Stimulated activated CD4-positive, alpha-beta T cell treated with anti-CD3 and anti-CD28 coated beads, Interleukin-2, amount 100 ng/mL, for 4 hours (primary cell): Measurements from ENCODE around the gene NKX2-3.
A peak's percentile ranks its signal among the peaks of the same experiment; 100 is the strongest.

Experiments used
- DNase-seq: peaks from one replicate; pipeline ENCODE4 v3.0.0-alpha.2; 2020; ENCODE audit warnings: low read depth

The NKX2-3 gene

GRCh38 chr10:99526861-99527504 lies 5.8 kb upstream of the NKX2-3 start:
- DNase-seq = no peak

GRCh38 chr10:99527526-99528493 lies 4.9 kb upstream of the NKX2-3 start:
- no peak for DNase-seq

- no peak for DNase-seq
Observed at GRCh38 chr10:99528494-99529441, 4.0 kb upstream of the NKX2-3 start.

- DNase-seq = no peak
Observed at GRCh38 chr10:99529591-99530107, 3.1 kb upstream of the NKX2-3 start.

GRCh38 chr10:99530108-99531025 lies 2.4 kb upstream of the NKX2-3 start:
- DNase-seq = no peak

- no peak for DNase-seq
Observed at GRCh38 chr10:99531026-99531695, 1.6 kb upstream of the NKX2-3 start.

GRCh38 chr10:99531696-99532593 lies 797 bp upstream of the NKX2-3 start:
- DNase-seq = no peak

- no peak for DNase-seq
Observed at GRCh38 chr10:99533496-99534449, 1.0 kb downstream of the NKX2-3 start.

GRCh38 chr10:99534450-99534938 lies 1.8 kb downstream of the NKX2-3 start:
- no peak for DNase-seq

GRCh38 chr10:99534939-99535763 lies 2.4 kb downstream of the NKX2-3 start:
- peak; percentile 30 for DNase-seq

GRCh38 chr10:99535764-99536337 lies 3.1 kb downstream of the NKX2-3 start:
- DNase-seq = no peak

- DNase-seq = no peak
Observed at GRCh38 chr10:99536338-99537085, 3.8 kb downstream of the NKX2-3 start.

- DNase-seq = no peak
Observed at GRCh38 chr10:99537086-99537988, 4.6 kb downstream of the NKX2-3 start.

- no peak for DNase-seq
Observed at GRCh38 chr10:99537989-99538917, 5.5 kb downstream of the NKX2-3 start.
